Upper lobe of left lung (tissue), 4 donors: ENCODE data around the gene HS6ST2.

Source experiments
- CTCF ChIP-seq, 6 experiments: fragments of 450-650 bp in 4 of 6; fragments of 200-600 bp in 2 of 6; sonication (generic) in 2 of 6; IDR thresholded peaks; one replicate each; pipeline ENCODE4 v1.5.1; 2016 to 2019; ENCODE audit warnings: antibody characterized with exemption in 6 of 6
- EP300 ChIP-seq, 4 donors: sonication (generic); formaldehyde crosslinking; IDR thresholded peaks; one replicate each; pipeline ENCODE4 v1.5.1; 2017; ENCODE audit warnings: antibody characterized with exemption in 4 of 4, control low read depth in 2 of 4
- POLR2A ChIP-seq, 4 donors: fragments of 450-650 bp; IDR thresholded peaks; one replicate each; pipeline ENCODE4 v1.5.1; 2016 to 2017; ENCODE audit warnings: antibody characterized with exemption in 4 of 4, mild to moderate bottlenecking in 2 of 4
- POLR2AphosphoS5 ChIP-seq, 2 donors: sonication (generic); formaldehyde crosslinking; IDR thresholded peaks; one replicate each; pipeline ENCODE4 v1.5.1; 2017; ENCODE audit warnings: antibody characterized with exemption in 2 of 2

- TF ChIP-seq POLR2A (IDR thresholded peaks at IDR 0.05): no peak
- TF ChIP-seq CTCF (IDR thresholded peaks at IDR 0.05): no peak
- TF ChIP-seq POLR2AphosphoS5 (IDR thresholded peaks at IDR 0.05): no peak
- no peak for TF ChIP-seq EP300 (IDR thresholded peaks at IDR 0.05)
Measured at GRCh38 chrX:132807411-132808030, 150.9 kb downstream of the HS6ST2 start.
